ENCODE results near the gene KLRB1. TPM values are rescaled to one million over a fixed set of nuclear protein-coding genes. Genes with fewer than 3 reads are reported as not detected.
"Not testable (repeated sequence)": the region's sequence is repeated elsewhere in the genome, so short reads cannot be mapped to it uniquely, and the experiment has no call there.

Gene KLRB1
- total RNA-seq, 1 experiment from 2014 or later, result not detected

DNA sequence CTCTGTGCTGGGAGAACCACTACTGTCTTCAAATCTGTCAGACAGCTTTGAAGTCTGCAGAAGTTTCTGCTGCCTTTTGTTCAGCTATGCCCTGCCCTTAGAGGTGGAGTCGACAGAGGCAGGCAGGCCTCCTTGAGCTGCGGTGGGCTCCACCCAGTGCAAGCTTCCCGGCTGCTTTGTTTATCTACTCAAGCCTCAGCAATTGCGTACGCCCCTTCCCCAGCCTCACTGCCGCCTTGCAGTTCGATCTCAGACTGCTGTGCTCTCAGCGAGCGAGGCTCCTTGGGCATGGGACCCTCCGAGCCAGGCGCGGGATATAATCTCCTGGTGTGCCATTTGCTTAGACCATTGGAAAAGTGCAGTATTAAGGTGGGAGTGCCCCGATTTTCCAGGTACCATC is 25.1 kb upstream of the KLRB1 start:
- no peaks in the 10 kb centered on the region for H3K36me3 ChIP-seq (ENCODE audit: insufficient read depth, low read length)
- H3K9ac ChIP-seq (ENCODE audit: low read length), result no peak overlapping the region
- no peaks in the 10 kb centered on the region for H3K4me1 ChIP-seq (ENCODE audit: low read length)
- H2AFZ ChIP-seq (ENCODE audit: low read length), result no peak overlapping the region
- H3K79me2 ChIP-seq (ENCODE audit: low read length), result no peaks in the 10 kb centered on the region
- no peaks in the 10 kb centered on the region for H3K27me3 ChIP-seq (ENCODE audit: low read length)
- no peak overlapping the region for H3K4me2 ChIP-seq (ENCODE audit: low read depth, low read length, poor library complexity, severe bottlenecking)
- H3K9me3 ChIP-seq (ENCODE audit: low read length), result no peaks in the 10 kb centered on the region
- H3K4me3 ChIP-seq (ENCODE audit: low read length), result no peak overlapping the region
- no peaks in the 10 kb centered on the region for H4K20me1 ChIP-seq (ENCODE audit: insufficient read depth, low read depth, low read length)
- H3K27ac ChIP-seq (ENCODE audit: low read length), result no peak overlapping the region
- DNase-seq, result peak; percentile 27
- no peaks in the 10 kb centered on the region for H3K9me2 ChIP-seq (replicated peaks; ENCODE audit: insufficient read depth, low read length)

DNA sequence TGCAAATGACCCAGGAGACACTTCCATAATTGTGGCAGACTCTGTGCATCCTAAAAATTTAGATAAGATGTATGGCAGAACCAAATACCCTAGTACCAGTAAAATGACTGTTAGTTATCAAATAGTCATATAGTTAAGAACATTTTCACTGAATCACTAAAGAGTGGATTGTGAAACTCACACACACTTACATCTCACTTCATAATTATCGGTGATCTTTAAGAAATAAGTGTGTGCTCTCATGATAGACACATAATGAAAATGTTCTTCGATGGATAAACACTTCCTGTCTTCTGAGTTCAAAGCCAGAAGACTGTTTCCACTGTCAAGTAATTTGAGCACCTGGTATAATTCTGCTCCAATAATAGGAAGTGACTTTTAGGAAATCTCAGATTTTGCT is 19.1 kb upstream of the KLRB1 start:
- Histone ChIP-seq H2AFZ (ENCODE audit: low read length) (no peak overlapping the region), H3K79me2 (ENCODE audit: low read length) (no peaks in the 10 kb centered on the region), H3K4me1 (ENCODE audit: low read length) (no peaks in the 10 kb centered on the region), H3K9me2 (replicated peaks; ENCODE audit: insufficient read depth, low read length) (no peaks in the 10 kb centered on the region), H3K27me3 (ENCODE audit: low read length) (no peaks in the 10 kb centered on the region), H3K27ac (ENCODE audit: low read length) (no peak overlapping the region), H3K4me3 (ENCODE audit: low read length) (no peak overlapping the region), H3K9ac (ENCODE audit: low read length) (no peak overlapping the region), H3K4me2 (ENCODE audit: low read depth, low read length, poor library complexity, severe bottlenecking) (no peak overlapping the region), H4K20me1 (ENCODE audit: insufficient read depth, low read depth, low read length) (no peaks in the 10 kb centered on the region), H3K9me3 (ENCODE audit: low read length) (peaks cover 9% of the 10 kb centered on the region), H3K36me3 (ENCODE audit: insufficient read depth, low read length) (no peaks in the 10 kb centered on the region)
- DNase-seq, result no peak

DNA sequence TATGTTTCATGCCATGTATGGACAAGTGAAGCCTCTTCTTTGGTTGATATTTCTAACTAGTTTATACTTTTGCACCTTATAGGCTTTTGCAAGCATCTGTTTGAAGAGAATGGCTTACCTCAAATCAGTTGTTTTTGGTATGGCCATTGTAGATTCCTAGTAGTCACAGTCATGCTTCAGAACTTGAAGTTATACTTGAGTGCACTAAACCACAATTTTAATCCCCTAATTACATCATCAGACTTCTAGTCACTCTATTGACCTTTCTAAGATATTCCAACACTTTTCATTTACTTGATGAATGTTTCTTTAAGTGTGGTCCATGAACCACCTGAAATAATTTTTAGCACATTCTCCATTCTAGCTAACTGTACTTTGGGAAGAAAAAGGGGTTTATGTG is 18.6 kb upstream of the KLRB1 start:
- H3K9ac ChIP-seq (ENCODE audit: low read length), result no peak overlapping the region

DNA sequence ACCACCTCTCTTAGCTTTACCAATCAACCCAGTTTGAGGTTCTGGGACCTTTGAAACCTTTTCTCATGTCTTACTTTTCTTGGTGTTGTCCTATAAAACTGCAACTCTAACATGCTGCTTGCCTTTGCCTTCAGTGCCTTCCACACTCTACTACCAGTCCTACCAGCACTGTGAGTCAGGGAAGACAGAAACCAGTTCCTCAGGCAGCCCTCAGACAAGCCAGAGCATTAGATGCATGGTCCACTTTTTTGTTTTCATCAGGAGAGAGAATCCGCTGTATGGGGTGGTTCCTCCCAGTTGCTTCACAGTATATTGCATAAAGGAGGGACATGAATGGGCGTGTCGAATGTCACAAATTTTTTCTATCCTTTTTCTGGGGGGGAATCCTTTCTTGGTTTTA is 17.3 kb upstream of the KLRB1 start:
- no peaks in the 10 kb centered on the region for H4K20me1 ChIP-seq (ENCODE audit: insufficient read depth, low read depth, low read length)
- H3K27ac ChIP-seq (ENCODE audit: low read length), result no peak overlapping the region
- H3K36me3 ChIP-seq (ENCODE audit: insufficient read depth, low read length), result no peaks in the 10 kb centered on the region
- no peaks in the 10 kb centered on the region for H3K9me2 ChIP-seq (replicated peaks; ENCODE audit: insufficient read depth, low read length)
- H3K9me3 ChIP-seq (ENCODE audit: low read length), result peaks cover 9% of the 10 kb centered on the region
- H3K27me3 ChIP-seq (ENCODE audit: low read length), result no peaks in the 10 kb centered on the region
- H3K4me2 ChIP-seq (ENCODE audit: low read depth, low read length, poor library complexity, severe bottlenecking), result no peak overlapping the region
- DNase-seq, result no peak
- no peaks in the 10 kb centered on the region for H3K79me2 ChIP-seq (ENCODE audit: low read length)
- no peak overlapping the region for H2AFZ ChIP-seq (ENCODE audit: low read length)
- no peaks in the 10 kb centered on the region for H3K4me1 ChIP-seq (ENCODE audit: low read length)
- no peak overlapping the region for H3K9ac ChIP-seq (ENCODE audit: low read length)
- no peak overlapping the region for H3K4me3 ChIP-seq (ENCODE audit: low read length)

More for the DNA sequence above, 18.6 kb upstream of the KLRB1 start:
- DNase-seq, result peak; percentile 51
- no peaks in the 10 kb centered on the region for H4K20me1 ChIP-seq (ENCODE audit: insufficient read depth, low read depth, low read length)
- H3K79me2 ChIP-seq (ENCODE audit: low read length), result no peaks in the 10 kb centered on the region
- H3K9me3 ChIP-seq (ENCODE audit: low read length), result peaks cover 9% of the 10 kb centered on the region
- H3K9me2 ChIP-seq (replicated peaks; ENCODE audit: insufficient read depth, low read length), result no peaks in the 10 kb centered on the region
- no peaks in the 10 kb centered on the region for H3K4me1 ChIP-seq (ENCODE audit: low read length)
- no peak overlapping the region for H3K4me3 ChIP-seq (ENCODE audit: low read length)
- no peak overlapping the region for H3K27ac ChIP-seq (ENCODE audit: low read length)
- no peaks in the 10 kb centered on the region for H3K27me3 ChIP-seq (ENCODE audit: low read length)
- H3K4me2 ChIP-seq (ENCODE audit: low read depth, low read length, poor library complexity, severe bottlenecking), result no peak overlapping the region
- H2AFZ ChIP-seq (ENCODE audit: low read length), result no peak overlapping the region
- H3K36me3 ChIP-seq (ENCODE audit: insufficient read depth, low read length), result no peaks in the 10 kb centered on the region

DNA sequence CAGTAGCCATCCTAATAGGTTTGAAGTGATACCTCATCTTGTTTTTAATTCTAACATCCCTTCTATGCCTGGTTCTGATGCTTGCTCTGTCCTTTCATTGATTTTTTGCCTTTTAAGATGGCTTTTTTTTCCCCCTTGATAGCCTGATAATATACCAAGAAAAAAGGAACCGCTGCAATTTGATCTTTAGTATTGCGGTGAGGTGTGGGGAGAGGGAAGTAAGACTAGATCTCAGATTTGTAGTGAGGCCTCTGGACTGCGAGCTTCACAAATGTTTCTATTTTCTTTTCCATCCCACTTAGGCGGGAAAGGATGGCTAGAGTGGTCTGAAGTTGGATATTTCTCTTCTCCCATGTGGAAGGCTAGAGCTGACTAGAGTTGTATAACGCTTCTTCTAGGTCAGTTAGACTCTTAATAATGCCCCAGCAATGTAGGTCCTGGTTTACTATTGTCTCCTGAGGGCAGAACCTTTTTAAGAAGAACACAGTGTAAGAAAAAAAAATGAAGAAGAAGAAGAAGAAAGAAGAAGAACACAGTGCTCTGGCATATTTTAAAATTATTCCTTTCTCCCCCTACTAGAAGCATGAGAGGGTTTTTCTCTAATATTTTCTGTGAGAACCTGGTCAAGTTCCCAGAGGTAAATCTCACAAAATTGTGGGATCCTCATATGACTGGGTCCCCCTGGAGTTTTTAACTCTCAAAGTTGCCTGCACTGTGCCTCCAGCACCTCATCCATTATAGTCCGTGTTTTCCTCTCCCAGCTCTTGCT is 11.9 kb upstream of the KLRB1 start:
- no peak for DNase-seq
- Histone ChIP-seq H3K9me3 (ENCODE audit: low read length) (peaks cover 4% of the 10 kb centered on the region), H3K4me2 (ENCODE audit: low read depth, low read length, poor library complexity, severe bottlenecking) (no peak overlapping the region), H3K27me3 (ENCODE audit: low read length) (no peaks in the 10 kb centered on the region), H4K20me1 (ENCODE audit: insufficient read depth, low read depth, low read length) (no peaks in the 10 kb centered on the region), H3K4me3 (ENCODE audit: low read length) (no peak overlapping the region), H3K79me2 (ENCODE audit: low read length) (no peaks in the 10 kb centered on the region), H3K9me2 (replicated peaks; ENCODE audit: insufficient read depth, low read length) (no peaks in the 10 kb centered on the region), H3K36me3 (ENCODE audit: insufficient read depth, low read length) (no peaks in the 10 kb centered on the region), H3K9ac (ENCODE audit: low read length) (no peak overlapping the region), H3K4me1 (ENCODE audit: low read length) (peaks cover 24% of the 10 kb centered on the region), H2AFZ (ENCODE audit: low read length) (no peak overlapping the region), H3K27ac (ENCODE audit: low read length) (no peak overlapping the region)

DNA sequence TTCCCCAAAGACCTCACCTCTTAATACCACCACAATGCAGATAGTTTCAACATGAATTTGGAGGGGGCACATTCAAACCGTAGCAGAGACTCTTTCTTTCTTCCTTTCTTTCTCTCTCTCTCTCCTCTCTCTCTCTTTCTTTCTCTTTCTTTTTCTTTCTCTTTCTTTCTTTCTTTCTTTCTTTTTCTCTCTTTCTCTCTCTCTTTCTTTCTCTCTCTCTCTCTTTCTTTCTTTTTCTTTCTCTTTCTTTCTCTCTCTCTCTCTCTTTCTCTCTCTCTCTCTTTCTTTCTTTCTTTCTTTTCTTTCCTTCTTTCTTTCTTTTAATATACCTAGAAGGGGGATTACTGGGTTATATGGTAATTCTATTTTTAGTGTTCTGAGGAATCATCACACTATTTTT is 11.2 kb upstream of the KLRB1 start:
- H3K27ac ChIP-seq (ENCODE audit: low read length); H3K4me3 ChIP-seq (ENCODE audit: low read length); H3K9me3 ChIP-seq (ENCODE audit: low read length); H2AFZ ChIP-seq (ENCODE audit: low read length); DNase-seq; H3K36me3 ChIP-seq (ENCODE audit: insufficient read depth, low read length); H3K9me2 ChIP-seq (replicated peaks; ENCODE audit: insufficient read depth, low read length); H3K79me2 ChIP-seq (ENCODE audit: low read length); H3K27me3 ChIP-seq (ENCODE audit: low read length); H3K9ac ChIP-seq (ENCODE audit: low read length); H4K20me1 ChIP-seq (ENCODE audit: insufficient read depth, low read depth, low read length); H3K4me2 ChIP-seq (ENCODE audit: low read depth, low read length, poor library complexity, severe bottlenecking): not testable (repeated sequence)
- peaks cover 24% of the 10 kb centered on the region for H3K4me1 ChIP-seq (ENCODE audit: low read length)

DNA sequence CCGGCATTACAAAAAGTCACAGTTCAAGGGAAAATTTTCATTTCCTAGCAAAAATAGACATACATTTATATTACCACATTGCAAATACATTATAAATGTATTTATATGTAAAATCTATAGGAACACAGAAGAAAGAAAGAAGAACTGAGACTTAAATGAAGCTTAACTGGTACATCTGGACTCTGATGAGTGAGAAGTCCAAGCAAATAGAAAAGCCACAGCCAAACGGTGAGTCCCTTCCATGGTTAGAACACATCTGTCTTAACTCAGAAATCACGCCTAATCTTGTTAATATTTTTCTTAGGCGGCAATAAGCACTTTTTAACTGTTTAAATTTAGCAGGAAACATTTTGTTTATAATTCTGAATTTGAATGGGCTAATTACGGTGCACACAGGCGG is 9.4 kb upstream of the KLRB1 start:
- no peaks in the 10 kb centered on the region for H3K9me2 ChIP-seq (replicated peaks; ENCODE audit: insufficient read depth, low read length)
- peak overlapping the region; percentile 8 for H3K4me2 ChIP-seq (ENCODE audit: low read depth, low read length, poor library complexity, severe bottlenecking)
- peak; percentile 48 for DNase-seq
- no peak overlapping the region for H3K4me3 ChIP-seq (ENCODE audit: low read length)
- H3K79me2 ChIP-seq (ENCODE audit: low read length), result no peaks in the 10 kb centered on the region
- no peak overlapping the region for H2AFZ ChIP-seq (ENCODE audit: low read length)
- H3K36me3 ChIP-seq (ENCODE audit: insufficient read depth, low read length), result no peaks in the 10 kb centered on the region
- H3K27me3 ChIP-seq (ENCODE audit: low read length), result no peaks in the 10 kb centered on the region
- H3K4me1 ChIP-seq (ENCODE audit: low read length), result peaks cover 24% of the 10 kb centered on the region
- no peak overlapping the region for H3K9ac ChIP-seq (ENCODE audit: low read length)
- H4K20me1 ChIP-seq (ENCODE audit: insufficient read depth, low read depth, low read length), result no peaks in the 10 kb centered on the region
- H3K27ac ChIP-seq (ENCODE audit: low read length), result no peak overlapping the region
- no peaks in the 10 kb centered on the region for H3K9me3 ChIP-seq (ENCODE audit: low read length)

DNA sequence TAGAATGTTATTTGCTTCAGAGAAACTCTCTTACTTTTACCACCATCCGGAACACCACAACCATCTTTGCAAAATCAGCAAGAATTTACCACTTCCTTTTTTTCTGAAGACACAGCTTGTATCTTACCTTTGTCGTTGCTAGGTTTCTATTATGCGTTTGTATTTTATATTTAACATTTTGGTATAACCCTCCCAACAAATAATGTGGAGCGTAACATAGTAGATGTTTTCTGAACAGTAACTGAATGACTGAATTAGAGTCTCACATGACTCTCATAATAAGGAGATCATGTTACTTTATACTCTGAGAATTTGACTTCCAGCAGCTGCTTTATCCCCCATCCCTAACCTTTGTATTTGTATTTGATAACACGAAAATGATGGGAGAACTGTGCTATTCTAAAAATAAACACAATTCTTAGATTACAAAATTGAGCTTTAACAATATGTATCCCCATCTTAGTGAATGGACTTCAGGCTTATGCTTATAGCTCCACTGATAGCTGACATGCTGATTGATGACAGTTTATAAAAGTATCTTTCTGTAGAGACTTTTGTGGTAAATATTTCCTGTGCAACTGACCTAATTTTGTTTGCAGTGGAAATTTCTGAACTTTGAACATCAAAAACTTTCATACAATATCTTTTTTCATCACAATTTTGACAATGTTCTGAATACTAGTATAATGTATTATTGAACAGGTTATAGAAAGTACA is 7.9 kb upstream of the KLRB1 start:
- Histone ChIP-seq H3K36me3 (ENCODE audit: insufficient read depth, low read length) (no peaks in the 10 kb centered on the region), H3K9me3 (ENCODE audit: low read length) (no peaks in the 10 kb centered on the region), H4K20me1 (ENCODE audit: insufficient read depth, low read depth, low read length) (no peaks in the 10 kb centered on the region), H3K4me2 (ENCODE audit: low read depth, low read length, poor library complexity, severe bottlenecking) (peak overlapping the region; percentile 8), H3K27ac (ENCODE audit: low read length) (no peak overlapping the region), H3K9me2 (replicated peaks; ENCODE audit: insufficient read depth, low read length) (no peaks in the 10 kb centered on the region), H3K4me3 (ENCODE audit: low read length) (no peak overlapping the region), H3K9ac (ENCODE audit: low read length) (no peak overlapping the region), H2AFZ (ENCODE audit: low read length) (no peak overlapping the region), H3K79me2 (ENCODE audit: low read length) (no peaks in the 10 kb centered on the region), H3K4me1 (ENCODE audit: low read length) (peaks cover 24% of the 10 kb centered on the region), H3K27me3 (ENCODE audit: low read length) (no peaks in the 10 kb centered on the region)
- DNase-seq, result peak; percentile 52

Data from Karpas-422 (cell line).